PFSK-1 (cell line): ENCODE data around the gene KCNIP1.

Source experiments
- FOXP2 ChIP-seq: optimal IDR thresholded peaks from 2 replicates; pipeline ENCODE3; 2011; ENCODE audit warnings: borderline replicate concordance, control low read depth, inconsistent platforms; ENCODE audit not compliant: insufficient read depth; ENCODE audit errors: extremely low read length, extremely low read depth
- POLR2AphosphoS5 ChIP-seq: IDR thresholded peaks from 2 replicates; pipeline ENCODE4 v1.6.1; 2012; ENCODE audit warnings: low read depth, mild to moderate bottlenecking, control low read depth, low read length, moderate library complexity
- SIN3A ChIP-seq: IDR thresholded peaks from 2 replicates; pipeline ENCODE4 v1.6.1; 2012; ENCODE audit warnings: mild to moderate bottlenecking, low read length, moderate library complexity, borderline replicate concordance; ENCODE audit not compliant: insufficient read depth
- TAF1 ChIP-seq: IDR thresholded peaks from 2 replicates; pipeline ENCODE4 v1.6.1; 2012; ENCODE audit warnings: low read length, control low read depth, borderline replicate concordance; ENCODE audit not compliant: insufficient read depth
- TF ChIP-seq, protein P1 (sequence below), 2 experiments: IDR thresholded peaks; 2 replicates each; pipeline versions ENCODE4 v1.6.1 to v1.8.0; 2011 to 2012; ENCODE audit warnings: low read depth in 2 of 2, low read length in 2 of 2, control low read depth in 1 of 2, inconsistent platforms in 1 of 2, mild to moderate bottlenecking in 1 of 2, moderate library complexity in 1 of 2; ENCODE audit not compliant: insufficient read depth in 1 of 2

The KCNIP1 gene

GRCh38 chr5:170546282-170546681 is 42.5 kb downstream of the KCNIP1 start:
- no peak for TF ChIP-seq FOXP2
- TF ChIP-seq, protein P1, sequence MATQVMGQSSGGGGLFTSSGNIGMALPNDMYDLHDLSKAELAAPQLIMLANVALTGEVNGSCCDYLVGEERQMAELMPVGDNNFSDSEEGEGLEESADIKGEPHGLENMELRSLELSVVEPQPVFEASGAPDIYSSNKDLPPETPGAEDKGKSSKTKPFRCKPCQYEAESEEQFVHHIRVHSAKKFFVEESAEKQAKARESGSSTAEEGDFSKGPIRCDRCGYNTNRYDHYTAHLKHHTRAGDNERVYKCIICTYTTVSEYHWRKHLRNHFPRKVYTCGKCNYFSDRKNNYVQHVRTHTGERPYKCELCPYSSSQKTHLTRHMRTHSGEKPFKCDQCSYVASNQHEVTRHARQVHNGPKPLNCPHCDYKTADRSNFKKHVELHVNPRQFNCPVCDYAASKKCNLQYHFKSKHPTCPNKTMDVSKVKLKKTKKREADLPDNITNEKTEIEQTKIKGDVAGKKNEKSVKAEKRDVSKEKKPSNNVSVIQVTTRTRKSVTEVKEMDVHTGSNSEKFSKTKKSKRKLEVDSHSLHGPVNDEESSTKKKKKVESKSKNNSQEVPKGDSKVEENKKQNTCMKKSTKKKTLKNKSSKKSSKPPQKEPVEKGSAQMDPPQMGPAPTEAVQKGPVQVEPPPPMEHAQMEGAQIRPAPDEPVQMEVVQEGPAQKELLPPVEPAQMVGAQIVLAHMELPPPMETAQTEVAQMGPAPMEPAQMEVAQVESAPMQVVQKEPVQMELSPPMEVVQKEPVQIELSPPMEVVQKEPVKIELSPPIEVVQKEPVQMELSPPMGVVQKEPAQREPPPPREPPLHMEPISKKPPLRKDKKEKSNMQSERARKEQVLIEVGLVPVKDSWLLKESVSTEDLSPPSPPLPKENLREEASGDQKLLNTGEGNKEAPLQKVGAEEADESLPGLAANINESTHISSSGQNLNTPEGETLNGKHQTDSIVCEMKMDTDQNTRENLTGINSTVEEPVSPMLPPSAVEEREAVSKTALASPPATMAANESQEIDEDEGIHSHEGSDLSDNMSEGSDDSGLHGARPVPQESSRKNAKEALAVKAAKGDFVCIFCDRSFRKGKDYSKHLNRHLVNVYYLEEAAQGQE (IDR thresholded peaks at IDR 0.05; ENCODE audit: insufficient read depth in 1 of 2, low read depth in 2 of 2, low read length in 2 of 2), result no peak
- no peak for TF ChIP-seq POLR2AphosphoS5

DNA sequence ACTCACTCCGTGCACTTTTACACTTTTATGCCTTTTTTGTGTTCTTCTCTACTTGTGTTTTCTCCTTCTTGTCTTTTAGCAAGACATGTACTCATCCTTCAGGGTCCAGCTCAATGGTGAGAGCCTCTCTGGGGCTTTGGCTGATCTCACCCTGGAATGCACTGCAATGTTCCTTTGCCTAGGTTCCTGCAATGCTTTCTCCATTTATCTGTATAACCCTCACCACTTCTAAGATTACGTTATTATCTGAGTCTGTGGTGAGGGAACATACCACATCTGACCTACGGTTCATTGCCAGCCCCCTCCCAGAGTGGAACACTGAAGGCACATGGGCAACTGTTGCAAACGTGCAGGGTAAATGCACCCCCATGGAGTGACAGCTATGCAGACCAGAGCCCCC is 47.3 kb downstream of the KCNIP1 start:
- TF ChIP-seq SIN3A (no peak), FOXP2 (no peak)
- TF ChIP-seq, protein P1 (IDR thresholded peaks at IDR 0.05; ENCODE audit: insufficient read depth in 1 of 2, low read depth in 2 of 2, low read length in 2 of 2), result no peak

GRCh38 chr5:170551622-170552021 is 47.8 kb downstream of the KCNIP1 start:
- no peak for TF ChIP-seq TAF1
- TF ChIP-seq SIN3A, result no peak
- no peak for TF ChIP-seq POLR2AphosphoS5
- TF ChIP-seq, protein P1 (IDR thresholded peaks at IDR 0.05; ENCODE audit: insufficient read depth in 1 of 2, low read depth in 2 of 2, low read length in 2 of 2), result no peak
- no peak for TF ChIP-seq FOXP2

DNA sequence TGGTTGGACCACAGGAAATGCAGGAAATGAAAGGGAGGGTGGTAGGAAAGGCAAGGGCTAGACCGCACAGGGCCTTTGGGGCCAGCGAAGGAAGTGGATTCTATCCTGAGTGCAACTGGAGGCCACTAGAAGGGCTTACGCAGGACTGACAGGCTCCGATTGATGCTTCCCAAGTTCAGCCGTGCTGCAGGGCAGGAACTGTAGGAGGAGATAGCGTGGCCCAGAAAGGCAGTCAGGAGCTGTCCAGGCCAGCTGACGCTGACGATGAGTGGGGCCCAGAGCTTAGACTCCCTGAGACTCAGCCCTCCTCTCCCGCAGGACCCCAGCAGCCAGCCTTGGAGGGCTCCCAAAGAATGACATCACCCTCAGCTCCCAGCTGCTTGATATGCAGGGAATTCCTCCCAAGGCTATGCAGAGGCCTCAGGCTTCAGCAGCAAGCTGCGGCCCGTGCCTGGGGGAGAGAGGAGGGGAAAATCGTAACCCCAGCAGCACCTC is 48.8 kb downstream of the KCNIP1 start:
- peak; percentile 98; the same call in 1 of the 2 replicates for TF ChIP-seq SIN3A
- TF ChIP-seq, protein P1 (IDR thresholded peaks at IDR 0.05; ENCODE audit: insufficient read depth in 1 of 2, low read depth in 2 of 2, low read length in 2 of 2), result peak; percentile 96 to 98
- no peak for TF ChIP-seq POLR2AphosphoS5

DNA sequence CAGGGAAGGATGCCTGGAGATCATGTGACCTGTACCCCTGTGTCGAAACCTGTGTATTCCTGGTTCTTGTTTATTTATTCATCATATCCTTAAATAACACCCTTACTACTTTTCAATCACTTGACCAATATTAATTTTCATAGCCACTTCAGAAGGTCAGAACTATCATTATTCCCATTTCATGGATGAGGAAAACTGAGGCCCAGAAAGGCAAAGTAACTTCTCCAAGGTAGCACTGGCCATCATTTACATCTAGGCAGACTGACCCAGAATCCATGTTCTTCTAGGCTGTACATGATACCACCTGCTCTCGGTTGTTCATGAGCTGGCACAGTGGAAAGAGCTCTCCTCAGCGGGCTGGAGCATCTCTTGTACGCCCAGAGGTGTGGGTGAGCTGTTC is 49.4 kb downstream of the KCNIP1 start:
- TF ChIP-seq SIN3A (no peak), POLR2AphosphoS5 (no peak), FOXP2 (no peak), TAF1 (no peak)
- TF ChIP-seq, protein P1 (IDR thresholded peaks at IDR 0.05; ENCODE audit: insufficient read depth in 1 of 2, low read depth in 2 of 2, low read length in 2 of 2), result no peak
